Keratinocyte (primary cell): ENCODE results near the gene ERAS. TPM values are rescaled to one million over a fixed set of nuclear protein-coding genes. Genes with fewer than 3 reads are reported as not detected.

Source experiments
- DNase-seq: peaks from one replicate; pipeline ENCODE4 v3.0.0-alpha.2; 2011; ENCODE audit warnings: low read depth, missing footprints, low spot score
- FAIRE-seq: peaks from 2 replicates; lab custom pipeline; 2011; peaks lifted over from hg19 to GRCh38; lab: Jason Lieb, UNC
- H2AFZ ChIP-seq: 2 replicates; pipeline ENCODE4 v1.6.0; 2012; ENCODE audit warnings: low read length, control low read depth, inconsistent platforms; ENCODE audit not compliant: control insufficient read depth
- H3K27ac ChIP-seq: 2 replicates; pipeline ENCODE4 v1.5.1; 2011; ENCODE audit warnings: low read length; ENCODE audit not compliant: control insufficient read depth, insufficient read depth
- H3K27me3 ChIP-seq: 3 replicates; pipeline ENCODE4 v1.6.0; 2011; ENCODE audit warnings: low read length; ENCODE audit not compliant: control insufficient read depth, insufficient read depth; ENCODE audit errors: extremely low read depth
- H3K36me3 ChIP-seq, 2 experiments: 2 replicates in 1 of 2; 3 replicates in 1 of 2; pipeline ENCODE4 v1.5.1; 2011; ENCODE audit warnings: low read length in 2 of 2, mild to moderate bottlenecking in 1 of 2; ENCODE audit not compliant: control insufficient read depth in 2 of 2, insufficient read depth in 2 of 2; ENCODE audit errors: extremely low read depth in 1 of 2
- H3K4me1 ChIP-seq: 3 replicates; pipeline ENCODE4 v1.5.1; 2011; ENCODE audit warnings: low read length; ENCODE audit not compliant: control insufficient read depth, insufficient read depth; ENCODE audit errors: extremely low read depth
- H3K4me2 ChIP-seq: 3 replicates; pipeline ENCODE4 v1.6.0; 2011; ENCODE audit warnings: low read depth, low read length; ENCODE audit not compliant: control insufficient read depth, insufficient read depth; ENCODE audit errors: extremely low read depth
- H3K4me3 ChIP-seq, 3 experiments: fragments of 200-600 bp in 1 of 3; sonication (generic) in 1 of 3; 2 replicates in 2 of 3; 3 replicates in 1 of 3; pipeline ENCODE4 v1.5.1; 2011 to 2016; ENCODE audit warnings: low read length in 3 of 3, mild to moderate bottlenecking in 3 of 3, control low read depth in 2 of 3, inconsistent platforms in 1 of 3, low read depth in 1 of 3, mixed read lengths in 1 of 3, mixed run types in 1 of 3, moderate library complexity in 1 of 3; ENCODE audit not compliant: control insufficient read depth in 2 of 3, insufficient read depth in 2 of 3; ENCODE audit errors: extremely low read depth in 1 of 3
- H3K79me2 ChIP-seq: 2 replicates; pipeline ENCODE4 v1.6.0; 2012; ENCODE audit warnings: low read length; ENCODE audit not compliant: control insufficient read depth, insufficient read depth
- H3K9ac ChIP-seq: 3 replicates; pipeline ENCODE4 v1.6.0; 2011; ENCODE audit warnings: low read length; ENCODE audit not compliant: control insufficient read depth, insufficient read depth; ENCODE audit errors: extremely low read depth
- H3K9me1 ChIP-seq: 3 replicates; pipeline ENCODE4 v1.6.0; 2011; ENCODE audit warnings: low read length; ENCODE audit not compliant: control insufficient read depth, insufficient read depth; ENCODE audit errors: extremely low read depth
- H3K9me3 ChIP-seq: 2 replicates; pipeline ENCODE4 v1.5.1; 2012; ENCODE audit warnings: low read depth, low read length; ENCODE audit not compliant: control insufficient read depth
- H4K20me1 ChIP-seq: 3 replicates; pipeline ENCODE4 v1.6.0; 2011; ENCODE audit warnings: low read length; ENCODE audit not compliant: control insufficient read depth, insufficient read depth; ENCODE audit errors: extremely low read depth
- CTCF ChIP-seq, 3 experiments: IDR thresholded peaks in 1 of 3; conservative IDR thresholded peaks in 1 of 3; optimal IDR thresholded peaks in 1 of 3; 2 replicates in 2 of 3; 3 replicates in 1 of 3; pipeline versions ENCODE3 to v1.5.1; 2011; ENCODE audit warnings: low read length in 3 of 3, mild to moderate bottlenecking in 3 of 3, moderate library complexity in 2 of 3, control low read depth in 1 of 3, inconsistent platforms in 1 of 3; ENCODE audit not compliant: insufficient read depth in 2 of 3; ENCODE audit errors: extremely low read depth in 1 of 3
- EZH2 ChIP-seq: IDR thresholded peaks from one replicate; pipeline ENCODE4 v1.6.1; 2012; ENCODE audit warnings: inconsistent platforms, mild to moderate bottlenecking, low read length, moderate library complexity
- dilution Hi-C: fragments of 300-500 bp; cut with MboI; formaldehyde crosslinking; loops from one replicate; pipeline ENCODE4 v1.7.0; 2020; ENCODE audit warnings: low sequenced_read_pairs; ENCODE audit not compliant: extremely low pct_ligation_motif_present
- polyA plus RNA-seq, 5 experiments: library from polyadenylated mRNA; depleted of rRNA in 3 of 5; stranded (reverse) in 3 of 5; stranded (forward) in 1 of 5; unstranded in 1 of 5; fragments of >200 nt; gene quantifications; 1 replicate in 1 of 5; 2 replicates in 3 of 5; 3 replicates in 1 of 5; pipeline versions ENCODE4 v1.2.1 to v1.2.3, GENCODE V29; 2011 to 2012; ENCODE audit warnings: missing spikeins in 2 of 5, low read depth in 1 of 5, low replicate concordance in 1 of 5

ERAS gene
- polyA plus RNA-seq, 1 donor (not counting 4 experiments of a cell fraction or from before 2014, with no cell fraction given): not detected

GRCh38 chrX:48794911-48795515 is 31.3 kb upstream of the ERAS start:
- Histone ChIP-seq H3K27ac (no peak overlapping the region), H3K9ac (no peak overlapping the region)
- FAIRE-seq: no peak

GRCh38 chrX:48798318-48798717 is 28.0 kb upstream of the ERAS start:
- no peaks in the 10 kb centered on the region for H4K20me1 ChIP-seq
- no peaks in the 10 kb centered on the region for H3K9me3 ChIP-seq
- dilution Hi-C loops: no loop called here
- H3K9ac ChIP-seq: no peak overlapping the region
- DNase-seq (no peak), FAIRE-seq (no peak)
- no peaks in the 10 kb centered on the region for H3K79me2 ChIP-seq
- H3K36me3 ChIP-seq: no peaks in the 10 kb centered on the region
- TF ChIP-seq EZH2: no peak
- H3K27ac ChIP-seq: no peak overlapping the region
- H3K4me3 ChIP-seq: no peak overlapping the region
- no peaks in the 10 kb centered on the region for H3K9me1 ChIP-seq
- peaks cover 4% of the 10 kb centered on the region for H3K4me1 ChIP-seq
- H3K4me2 ChIP-seq: no peak overlapping the region
- H2AFZ ChIP-seq: no peak overlapping the region
- H3K27me3 ChIP-seq: no peaks in the 10 kb centered on the region

More at GRCh38 chrX:48794911-48795515, 31.3 kb upstream of the ERAS start:
- no peak for DNase-seq
- Histone ChIP-seq H2AFZ (no peak overlapping the region), H3K4me1 (no peaks in the 10 kb centered on the region), H3K4me3 (no peak overlapping the region), H4K20me1 (no peaks in the 10 kb centered on the region), H3K9me1 (no peaks in the 10 kb centered on the region), H3K36me3 (no peaks in the 10 kb centered on the region), H3K79me2 (no peaks in the 10 kb centered on the region), H3K27me3 (no peaks in the 10 kb centered on the region), H3K4me2 (no peak overlapping the region), H3K9me3 (no peaks in the 10 kb centered on the region)
- dilution Hi-C loops: no loop called here
- no peak for TF ChIP-seq EZH2
- no peak for TF ChIP-seq CTCF (optimal IDR thresholded peaks at IDR 0.05 in 1 of 3, IDR thresholded peaks at IDR 0.05 in 1 of 3, conservative IDR thresholded peaks at IDR 0.05 in 1 of 3; ENCODE audit: extremely low read depth in 1 of 3, insufficient read depth in 2 of 3, low read length in 3 of 3)
